Brain microvascular endothelial cell (primary cell): Measurements from ENCODE around the gene FOCAD.

ENCODE experiments used
- DNase-seq: peaks from one replicate; pipeline ENCODE4 v3.0.0-alpha.2; 2020
- H3K27ac ChIP-seq: fragments of 250-450 bp; sonication (Bioruptor Pico); 2 replicates; pipeline ENCODE4 v1.5.1; 2020; ENCODE audit warnings: mild to moderate bottlenecking, moderate library complexity
- H3K27me3 ChIP-seq: fragments of 250-450 bp; sonication (Bioruptor Pico); replicated peaks from 2 replicates; pipeline ENCODE4 v1.5.1; 2020; ENCODE audit warnings: mild to moderate bottlenecking
- H3K36me3 ChIP-seq: fragments of 250-450 bp; sonication (Bioruptor Pico); replicated peaks from 2 replicates; pipeline ENCODE4 v1.5.1; 2020; ENCODE audit warnings: mild to moderate bottlenecking
- H3K4me3 ChIP-seq: 2 replicates; pipeline ENCODE4 v1.5.1; 2011; ENCODE audit warnings: low read depth, mild to moderate bottlenecking, control low read depth, low read length, moderate library complexity
- in situ Hi-C: cut with HindIII; loops from 2 replicates; pipeline ENCODE4 v1.10.0; 2017; ENCODE audit warnings: low sequenced_read_pairs, low pct_ligation_motif_present
- TF ChIP-seq, protein P1 (sequence below): IDR thresholded peaks from 2 replicates; pipeline ENCODE4 v1.5.1; 2011; ENCODE audit warnings: low read depth, mild to moderate bottlenecking, moderate library complexity, low read length, control low read depth, inconsistent platforms; ENCODE audit errors: missing control alignments

Gene FOCAD

DNA sequence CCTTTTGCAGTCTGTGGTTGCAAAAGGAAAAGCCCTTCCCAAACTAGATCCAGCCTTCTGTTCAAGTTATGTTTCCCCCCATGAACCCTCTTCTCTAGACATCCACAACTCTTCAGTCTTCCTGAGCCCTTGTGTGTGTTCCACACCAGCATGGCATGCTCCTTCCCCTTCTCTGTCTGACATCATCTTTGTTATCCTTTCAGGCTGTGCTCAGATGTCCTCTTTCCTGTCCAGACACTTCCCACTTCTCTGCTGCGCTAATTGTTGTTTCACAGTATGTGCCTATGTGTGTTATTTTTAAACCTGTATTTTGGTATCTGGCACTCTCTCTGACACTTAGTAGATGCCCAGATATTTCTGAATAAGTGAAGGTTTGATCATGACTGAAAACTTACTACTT, 38.2 kb downstream of the FOCAD start:
- Histone ChIP-seq H3K27me3 (no peaks in the 10 kb centered on the region), H3K4me3 (no peak overlapping the region), H3K27ac (no peak overlapping the region), H3K36me3 (peaks cover 2% of the 10 kb centered on the region)
- no peak for DNase-seq
- TF ChIP-seq, protein P1, sequence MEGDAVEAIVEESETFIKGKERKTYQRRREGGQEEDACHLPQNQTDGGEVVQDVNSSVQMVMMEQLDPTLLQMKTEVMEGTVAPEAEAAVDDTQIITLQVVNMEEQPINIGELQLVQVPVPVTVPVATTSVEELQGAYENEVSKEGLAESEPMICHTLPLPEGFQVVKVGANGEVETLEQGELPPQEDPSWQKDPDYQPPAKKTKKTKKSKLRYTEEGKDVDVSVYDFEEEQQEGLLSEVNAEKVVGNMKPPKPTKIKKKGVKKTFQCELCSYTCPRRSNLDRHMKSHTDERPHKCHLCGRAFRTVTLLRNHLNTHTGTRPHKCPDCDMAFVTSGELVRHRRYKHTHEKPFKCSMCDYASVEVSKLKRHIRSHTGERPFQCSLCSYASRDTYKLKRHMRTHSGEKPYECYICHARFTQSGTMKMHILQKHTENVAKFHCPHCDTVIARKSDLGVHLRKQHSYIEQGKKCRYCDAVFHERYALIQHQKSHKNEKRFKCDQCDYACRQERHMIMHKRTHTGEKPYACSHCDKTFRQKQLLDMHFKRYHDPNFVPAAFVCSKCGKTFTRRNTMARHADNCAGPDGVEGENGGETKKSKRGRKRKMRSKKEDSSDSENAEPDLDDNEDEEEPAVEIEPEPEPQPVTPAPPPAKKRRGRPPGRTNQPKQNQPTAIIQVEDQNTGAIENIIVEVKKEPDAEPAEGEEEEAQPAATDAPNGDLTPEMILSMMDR, result no peak
- in situ Hi-C loops, result no loop called here

DNA sequence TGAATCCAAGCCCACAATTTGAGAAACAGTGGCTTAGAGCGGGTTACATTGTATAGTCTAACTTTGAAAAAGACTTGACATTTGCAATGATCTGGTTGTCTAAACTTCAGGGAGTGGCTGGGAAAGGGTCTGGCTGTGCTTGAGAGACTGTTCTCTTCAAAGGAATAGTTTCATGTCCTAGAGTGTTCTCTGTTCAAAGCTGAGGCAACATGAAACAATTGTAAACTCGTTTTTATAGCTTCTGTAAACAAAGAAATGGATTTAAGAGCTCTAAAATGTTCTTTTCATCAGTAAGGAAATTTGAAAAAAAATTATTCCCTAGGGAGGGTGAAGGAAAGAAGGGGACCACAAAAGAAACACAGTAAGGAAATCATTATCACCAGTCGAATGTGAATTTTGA, 41.6 kb downstream of the FOCAD start:
- no peak for DNase-seq
- TF ChIP-seq, protein P1, result no peak
- Histone ChIP-seq H3K4me3 (no peak overlapping the region), H3K36me3 (peaks cover 2% of the 10 kb centered on the region), H3K27ac (no peak overlapping the region), H3K27me3 (no peaks in the 10 kb centered on the region)
- in situ Hi-C loops, result no loop called here

DNA sequence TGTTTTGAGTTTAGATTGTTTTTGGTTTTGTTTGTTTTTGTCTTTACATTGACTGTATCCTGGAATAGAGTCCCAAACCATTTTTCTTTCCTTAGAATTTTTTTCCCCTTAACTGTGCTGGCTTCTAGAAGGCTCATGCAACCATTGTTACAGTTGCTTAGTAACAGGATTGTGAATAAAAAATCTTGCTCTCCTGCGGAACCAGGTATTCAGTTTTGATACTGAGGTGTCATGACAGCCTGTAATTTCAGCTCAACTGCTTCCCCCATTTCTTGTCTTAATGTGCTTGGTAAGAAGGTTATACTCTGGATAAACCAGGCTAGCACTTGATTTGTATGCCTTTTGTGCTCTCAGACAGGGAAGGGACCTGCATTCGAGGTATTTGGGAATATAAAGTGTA, 42.1 kb downstream of the FOCAD start:
- in situ Hi-C loops, result no loop called here
- no peak for DNase-seq
- Histone ChIP-seq H3K27ac (no peak overlapping the region), H3K4me3 (no peak overlapping the region), H3K36me3 (peaks cover 2% of the 10 kb centered on the region), H3K27me3 (no peaks in the 10 kb centered on the region)
- TF ChIP-seq, protein P1, result no peak

GRCh38 chr9:20728493-20729220, 44.6 kb downstream of the FOCAD start:
- Histone ChIP-seq H3K4me3 (no peak overlapping the region), H3K36me3 (no peaks in the 10 kb centered on the region), H3K27ac (no peak overlapping the region), H3K27me3 (no peaks in the 10 kb centered on the region)
- DNase-seq, result peak; percentile 7
- in situ Hi-C loops, result no loop called here
- TF ChIP-seq, protein P1, result no peak

DNA sequence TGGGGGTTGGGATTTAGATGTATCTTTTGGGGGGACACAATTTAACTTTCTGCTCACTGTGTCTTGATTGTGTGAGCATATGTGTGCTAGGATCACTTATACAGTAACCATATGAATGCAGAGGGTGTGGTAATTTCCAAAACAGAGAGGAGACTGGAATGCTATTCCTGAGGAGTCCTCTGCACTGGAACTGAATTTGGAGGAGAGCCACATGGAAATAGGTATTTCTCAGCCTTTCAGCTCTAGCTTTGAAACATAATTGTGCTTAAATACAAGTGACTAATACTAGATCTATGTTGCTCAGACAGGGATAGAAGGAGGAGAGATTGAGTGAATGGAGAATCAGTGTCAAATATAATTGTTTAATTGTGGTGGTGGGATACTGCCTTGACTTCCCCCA, 45.5 kb downstream of the FOCAD start:
- Histone ChIP-seq H3K36me3 (no peaks in the 10 kb centered on the region), H3K4me3 (no peak overlapping the region), H3K27ac (no peak overlapping the region), H3K27me3 (no peaks in the 10 kb centered on the region)
- TF ChIP-seq, protein P1, result no peak
- no peak for DNase-seq
- in situ Hi-C loops, result no loop called here

GRCh38 chr9:20732118-20732517, 48.1 kb downstream of the FOCAD start:
- H3K27me3 ChIP-seq, result no peaks in the 10 kb centered on the region
- DNase-seq, result peak; percentile 53
- no peaks in the 10 kb centered on the region for H3K36me3 ChIP-seq
- peak overlapping the region; percentile 24 for H3K27ac ChIP-seq
- in situ Hi-C loops, result no loop called here
- TF ChIP-seq, protein P1, result no peak
- H3K4me3 ChIP-seq, result no peak overlapping the region
